DMS 273 (cell line): ENCODE data around the gene GPC2.

ENCODE experiments used
- DNase-seq: peaks from one replicate; lab custom pipeline; 2025; ENCODE audit not compliant: unreplicated experiment; lab: John Stamatoyannopoulos, UW

The GPC2 gene

DNA sequence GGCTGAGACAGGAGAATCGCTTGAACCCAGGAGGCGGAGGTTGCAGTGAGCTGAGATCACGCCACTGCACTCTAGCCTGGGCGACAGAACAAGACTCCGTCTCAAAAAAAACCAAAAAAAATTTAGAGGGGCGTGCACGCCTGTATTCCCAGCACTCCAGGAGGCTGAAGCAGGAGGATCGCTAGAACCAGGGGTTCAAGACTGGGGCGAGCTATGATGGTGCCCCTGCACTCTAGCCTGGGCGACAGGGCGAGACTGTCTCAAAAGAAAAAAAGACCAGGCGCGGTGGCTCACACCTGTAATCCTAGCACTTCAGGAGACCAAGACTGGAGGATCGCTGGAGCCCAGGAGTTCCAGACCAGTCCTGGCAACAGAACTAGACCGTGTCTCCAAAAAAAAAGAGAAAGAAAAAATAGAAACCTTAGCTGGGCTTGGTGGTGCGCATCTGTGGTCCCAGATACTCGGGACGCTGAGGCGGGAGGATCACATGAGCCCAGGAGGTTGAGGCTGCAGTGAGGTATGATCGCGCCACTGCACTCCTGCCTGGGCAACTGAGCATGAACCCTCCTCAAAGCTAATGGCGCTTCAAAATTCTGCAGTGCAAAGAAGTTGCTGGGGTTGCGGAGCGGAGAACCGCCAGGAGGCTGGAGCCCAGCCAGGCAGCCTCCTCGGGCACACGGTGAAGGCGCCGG is 50.8 kb downstream of the GPC2 start:
- no peak for DNase-seq

DNA sequence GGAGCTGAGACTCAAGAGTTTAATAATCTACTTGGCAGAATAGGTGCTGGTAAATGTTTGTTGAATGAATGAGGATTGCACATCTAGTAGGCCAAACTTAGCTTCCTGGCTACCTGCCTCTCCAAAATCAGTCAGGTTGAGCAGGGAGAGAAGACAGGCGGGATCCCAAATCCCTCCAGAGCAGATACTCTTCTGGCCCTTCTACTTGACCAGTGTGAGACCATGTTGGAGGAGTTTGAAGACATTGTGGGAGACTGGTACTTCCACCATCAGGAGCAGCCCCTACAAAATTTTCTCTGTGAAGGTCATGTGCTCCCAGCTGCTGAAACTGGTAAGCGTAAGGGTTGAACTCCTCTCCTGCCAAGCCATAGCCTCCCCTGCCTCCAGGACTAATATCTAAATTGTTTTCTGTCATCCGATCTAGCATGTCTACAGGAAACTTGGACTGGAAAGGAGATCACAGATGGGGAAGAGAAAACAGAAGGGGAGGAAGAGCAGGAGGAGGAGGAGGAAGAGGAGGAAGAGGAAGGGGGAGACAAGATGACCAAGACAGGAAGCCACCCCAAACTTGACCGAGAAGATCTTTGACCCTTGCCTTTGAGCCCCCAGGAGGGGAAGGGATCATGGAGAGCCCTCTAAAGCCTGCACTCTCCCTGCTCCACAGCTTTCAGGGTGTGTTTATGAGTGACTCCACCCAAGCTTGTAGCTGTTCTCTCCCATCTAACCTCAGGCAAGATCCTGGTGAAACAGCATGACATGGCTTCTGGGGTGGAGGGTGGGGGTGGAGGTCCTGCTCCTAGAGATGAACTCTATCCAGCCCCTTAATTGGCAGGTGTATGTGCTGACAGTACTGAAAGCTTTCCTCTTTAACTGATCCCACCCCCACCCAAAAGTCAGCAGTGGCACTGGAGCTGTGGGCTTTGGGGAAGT is 52.6 kb downstream of the GPC2 start:
- no peak for DNase-seq

DNA sequence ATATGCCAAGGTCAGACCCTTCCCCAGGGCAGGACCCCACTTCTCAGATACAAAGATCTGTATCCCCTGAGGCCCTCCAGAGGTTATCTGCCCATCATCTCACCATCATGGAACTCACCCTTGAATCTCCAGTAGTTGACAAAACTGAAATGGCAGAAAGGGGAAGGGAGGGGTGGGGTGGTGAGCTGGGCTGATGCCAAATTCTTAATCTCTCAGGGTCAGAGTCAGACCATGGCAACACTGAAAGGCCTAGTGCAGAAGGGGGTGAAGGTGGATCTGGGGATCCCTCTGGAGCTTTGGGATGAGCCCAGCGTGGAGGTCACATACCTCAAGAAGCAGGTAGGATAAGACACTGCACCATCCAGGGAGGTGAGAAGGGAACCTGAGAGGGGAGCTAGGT is 54.6 kb downstream of the GPC2 start:
- DNase-seq, result no peak

DNA sequence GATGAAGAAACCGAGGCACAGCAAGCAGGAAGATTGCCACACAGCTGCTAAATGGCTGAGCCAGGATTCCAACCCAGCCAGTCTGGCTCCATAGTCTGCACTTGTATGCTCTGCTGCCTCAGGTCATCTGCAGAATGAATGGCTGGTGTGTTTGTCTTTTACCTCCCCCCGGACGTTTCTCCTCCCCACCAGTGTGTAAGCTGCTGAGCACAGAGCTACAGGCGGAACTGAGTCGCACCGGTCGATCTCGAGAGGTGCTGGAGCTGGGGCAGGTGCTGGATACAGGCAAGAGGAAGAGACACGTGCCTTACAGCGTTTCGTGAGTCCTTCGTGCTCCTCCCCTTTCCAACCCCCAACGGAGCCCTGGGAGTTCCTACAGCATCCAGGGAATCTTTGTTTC is 55.1 kb downstream of the GPC2 start:
- DNase-seq, result no peak

DNA sequence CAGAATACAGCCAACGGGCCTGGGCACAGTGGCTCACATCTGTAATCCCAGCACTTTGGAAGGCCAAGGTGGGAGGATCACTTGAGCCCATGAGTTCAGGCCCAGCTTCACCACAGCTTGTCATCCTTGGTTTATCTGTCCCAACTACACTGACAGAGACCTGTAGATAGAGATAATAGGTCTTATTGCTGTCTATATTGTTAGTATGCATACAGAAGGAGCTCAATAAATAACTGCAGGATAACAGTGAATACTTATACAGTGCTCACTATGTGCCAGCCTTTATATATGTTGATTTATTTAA is 56.5 kb downstream of the GPC2 start:
- no peak for DNase-seq

DNA sequence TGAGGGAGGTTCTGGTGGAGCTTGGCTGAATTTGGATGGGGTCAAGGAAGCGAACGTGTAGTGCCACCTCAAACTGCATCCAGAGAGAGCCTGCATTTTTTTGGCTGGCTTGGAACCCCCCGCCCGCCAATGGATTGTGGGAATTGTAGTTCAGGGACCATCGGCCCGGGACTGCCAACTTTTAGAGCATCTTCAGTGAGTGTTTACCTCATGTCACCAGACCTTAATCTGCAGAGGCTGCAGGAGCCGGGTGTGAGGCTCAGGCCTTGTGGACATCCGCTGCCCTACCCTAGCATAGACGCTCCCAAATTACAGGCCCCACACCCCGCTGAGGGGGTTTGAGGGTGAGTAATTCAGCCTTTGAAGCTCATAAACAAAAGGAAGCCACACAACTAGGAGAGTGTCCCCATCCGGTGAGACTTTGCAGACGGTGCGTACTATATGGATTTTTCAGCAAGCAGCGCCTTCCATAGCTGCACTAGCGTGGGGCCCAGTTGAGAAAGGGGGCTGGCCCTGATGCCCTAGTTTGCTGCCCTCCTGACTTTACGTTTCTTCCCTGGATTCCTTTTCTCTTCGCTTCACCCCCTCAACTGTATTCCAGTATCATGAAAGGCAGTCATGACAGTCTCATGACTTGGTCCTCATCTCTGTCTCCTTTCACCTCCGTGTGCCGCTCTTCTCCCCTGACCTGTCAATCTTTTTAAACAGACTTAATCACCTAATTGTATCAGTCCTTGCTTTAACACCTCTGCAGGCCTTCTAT is 57.0 kb downstream of the GPC2 start:
- peak; percentile 92 for DNase-seq
